H1 (cell line): ENCODE measurements around the gene SAMD14. TPM values are rescaled to one million over a fixed set of nuclear protein-coding genes. Genes with fewer than 3 reads are reported as not detected.

Source experiments
- ASH2L ChIP-seq: fragments of 200-600, 300-600 bp; sonication (generic); IDR thresholded peaks from one replicate; pipeline ENCODE4 v1.7.1; 2017; ENCODE audit warnings: low read length
- CBX5 ChIP-seq: fragments of 300-800, 300-1000 bp; sonication (generic); IDR thresholded peaks from 2 replicates; pipeline ENCODE4 v1.7.1; 2016; ENCODE audit warnings: antibody characterized with exemption, low read length, low read depth
- CHD2 ChIP-seq: IDR thresholded peaks from 2 replicates; pipeline ENCODE4 v1.6.1; 2012; ENCODE audit warnings: low read length, improper control_type of control experiment
- FOSL1 ChIP-seq: IDR thresholded peaks from 2 replicates; pipeline ENCODE4 v1.6.1; 2011; ENCODE audit warnings: mild to moderate bottlenecking, low read depth, low read length, moderate library complexity; ENCODE audit not compliant: insufficient read depth
- HDAC2 ChIP-seq, 2 experiments: fragments of 300-600 bp in 1 of 2; sonication (generic) in 1 of 2; IDR thresholded peaks; 2 replicates each; pipeline ENCODE4 v1.6.1; 2011 to 2012; ENCODE audit warnings: low read depth in 2 of 2, low read length in 2 of 2, mild to moderate bottlenecking in 2 of 2, moderate library complexity in 2 of 2, borderline replicate concordance in 1 of 2, inconsistent platforms in 1 of 2
- KDM4A ChIP-seq: IDR thresholded peaks from one replicate; pipeline ENCODE4 v1.7.1; 2012; ENCODE audit warnings: low read depth, mild to moderate bottlenecking, moderate library complexity, low read length, inconsistent platforms; ENCODE audit not compliant: severe bottlenecking
- MAX ChIP-seq: IDR thresholded peaks from 2 replicates; pipeline ENCODE4 v1.6.1; 2012; ENCODE audit warnings: inconsistent platforms
- NANOG ChIP-seq: IDR thresholded peaks from 2 replicates; pipeline ENCODE4 v1.6.1; 2011; ENCODE audit warnings: low read length, low read depth, mild to moderate bottlenecking, inconsistent platforms; ENCODE audit not compliant: insufficient read depth, poor library complexity, severe bottlenecking
- POLR2A ChIP-seq, 2 experiments: IDR thresholded peaks; 1 replicate in 1 of 2; 2 replicates in 1 of 2; pipeline ENCODE4 v1.6.1; 2011; ENCODE audit warnings: low read depth in 2 of 2, low read length in 2 of 2, mild to moderate bottlenecking in 2 of 2; ENCODE audit errors: control extremely low read depth in 1 of 2
- RFX5 ChIP-seq: IDR thresholded peaks from 2 replicates; pipeline ENCODE4 v1.6.1; 2011; ENCODE audit warnings: low read depth, low read length, improper control_type of control experiment, borderline replicate concordance
- TAF1 ChIP-seq: IDR thresholded peaks from 2 replicates; pipeline ENCODE4 v1.6.1; 2011; ENCODE audit warnings: mild to moderate bottlenecking, low read depth, low read length
- TBP ChIP-seq: IDR thresholded peaks from 2 replicates; pipeline ENCODE4 v1.6.1; 2011; ENCODE audit warnings: low read depth, low read length, improper control_type of control experiment
- polyA plus RNA-seq, 7 experiments: library from polyadenylated mRNA; depleted of rRNA in 3 of 7; stranded (reverse) in 5 of 7; unstranded in 2 of 7; fragments of >200 nt in 5 of 7; fragments of 200-250 nt in 2 of 7; gene quantifications; 1 replicate in 5 of 7; 2 replicates in 1 of 7; 4 replicates in 1 of 7; pipeline versions ENCODE4 v1.2.1 to v1.2.3, GENCODE V29; 2011 to 2013; ENCODE audit warnings: missing spikeins in 2 of 7, mixed read lengths in 2 of 7
- total RNA-seq: library from RNA; stranded (reverse); fragmentation: NEBNext Ultra II Directional; extraction: Animal tissue kit (Norgen Biotek cat#: 25700); gene quantifications from 2 replicates; pipeline ENCODE4 v1.2.1, GENCODE V29; 2021

Gene SAMD14
- total and polyA plus RNA-seq, 2 of the 8 experiments (the other 6 are each of a cell fraction or from before 2014, with no cell fraction given) = 5.7 to 5.8 TPM

DNA sequence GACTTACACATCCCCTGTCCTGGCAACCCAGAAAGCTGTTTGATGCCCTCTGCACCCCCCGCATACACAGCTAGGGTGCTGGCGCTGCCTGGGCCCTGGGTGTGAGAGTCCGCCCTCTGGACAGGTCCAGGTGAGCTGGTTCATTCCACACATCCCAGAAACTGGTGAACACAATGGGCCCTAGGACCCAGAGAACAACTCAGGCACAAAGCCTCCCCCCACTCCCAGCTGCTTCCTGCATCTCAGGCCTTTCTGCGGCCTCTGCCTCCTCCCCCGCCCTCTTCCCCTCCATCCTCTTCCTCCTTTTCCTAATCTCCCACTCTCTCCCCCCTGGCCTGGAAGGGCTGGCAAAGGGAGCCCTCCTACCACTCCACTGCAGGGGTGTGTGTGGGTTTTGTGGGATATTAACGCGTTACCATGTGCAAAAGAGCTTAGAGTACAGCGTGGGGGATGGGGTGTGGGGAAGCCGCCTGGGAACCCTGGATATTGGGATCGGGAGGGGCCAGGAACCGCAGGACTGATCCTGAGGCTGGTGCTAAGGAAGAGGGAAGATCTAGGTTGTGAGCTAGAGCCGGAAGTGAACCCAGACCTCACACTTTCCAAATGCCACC is 22.1 kb upstream of the SAMD14 start (continued):
- peak; percentile 90 for TF ChIP-seq ASH2L
- no peak; the same call in 1 of the 2 replicates for TF ChIP-seq TBP
- TF ChIP-seq NANOG = no peak
- no peak for TF ChIP-seq RFX5
- TF ChIP-seq CHD2 = peak; percentile 58
- peak; percentile 61 for TF ChIP-seq MAX
- 0 out of 2 replicates have a peak, but pooled peaks have one; percentile 27 for TF ChIP-seq TAF1
- peak; percentile 4 for TF ChIP-seq KDM4A
- TF ChIP-seq HDAC2 (IDR thresholded peaks at IDR 0.05; ENCODE audit: borderline replicate concordance in 1 of 2, low read depth in 2 of 2, low read length in 2 of 2) = peak; percentile 51 to 71; a peak in 1 of 4 replicates
- peak in 1 of 2 experiments; percentile 52; a peak in 1 of 3 replicates for TF ChIP-seq POLR2A (IDR thresholded peaks at IDR 0.05; ENCODE audit: control extremely low read depth in 1 of 2, low read depth in 2 of 2, low read length in 2 of 2)
- TF ChIP-seq FOSL1 = peak; percentile 97
- TF ChIP-seq CBX5 = no peak
